IPS DF 4.7 (cell line): ENCODE measurements around the gene ADGRL3.
"Not testable (repeated sequence)": the region's sequence is repeated elsewhere in the genome, so short reads cannot be mapped to it uniquely, and the experiment has no call there.

Experiments used
- DNase-seq: peaks from one replicate; pipeline ENCODE4 v3.0.0-alpha.2; 2013; ENCODE audit warnings: low spot score; ENCODE audit errors: extremely low read depth

ADGRL3 gene

DNA sequence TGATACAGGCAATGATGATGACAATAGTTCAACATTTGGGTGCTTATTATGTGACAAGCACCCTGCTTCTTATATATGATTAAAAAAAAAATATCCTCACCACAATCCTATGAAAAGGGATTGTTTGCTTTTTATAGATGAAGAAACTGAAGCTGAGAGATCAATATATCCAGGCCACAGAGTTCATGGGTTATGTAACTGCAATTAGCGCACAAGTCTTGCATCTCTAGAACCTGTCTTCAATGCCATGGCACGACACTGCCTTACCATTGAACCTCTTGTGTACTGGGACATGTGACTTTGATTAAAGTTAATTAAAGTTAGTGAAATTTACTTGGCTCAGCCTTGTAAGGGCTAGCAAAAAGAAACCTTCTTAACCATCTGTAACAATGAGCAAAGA, 599.7 kb downstream of the ADGRL3 start:
- DNase-seq, result no peak

DNA sequence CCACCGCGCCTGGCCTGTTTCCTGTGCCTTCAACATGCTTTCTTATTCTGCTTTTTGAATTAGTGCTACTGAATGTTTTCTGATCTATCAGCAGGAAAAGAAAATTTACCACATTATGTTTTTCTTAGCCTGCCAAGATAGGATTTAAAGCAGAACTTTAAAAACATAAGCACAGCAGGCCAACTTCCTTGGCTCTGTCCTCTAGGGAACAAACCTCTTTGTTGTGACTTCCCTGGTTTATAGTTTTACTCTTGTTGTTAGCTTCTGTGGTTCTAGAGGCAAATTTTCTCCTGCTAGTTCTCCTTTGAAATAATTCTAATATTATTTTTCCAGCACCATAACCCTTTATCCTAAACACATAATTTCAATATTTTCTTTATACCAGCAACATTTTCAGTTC, 605.1 kb downstream of the ADGRL3 start:
- DNase-seq, result no peak

DNA sequence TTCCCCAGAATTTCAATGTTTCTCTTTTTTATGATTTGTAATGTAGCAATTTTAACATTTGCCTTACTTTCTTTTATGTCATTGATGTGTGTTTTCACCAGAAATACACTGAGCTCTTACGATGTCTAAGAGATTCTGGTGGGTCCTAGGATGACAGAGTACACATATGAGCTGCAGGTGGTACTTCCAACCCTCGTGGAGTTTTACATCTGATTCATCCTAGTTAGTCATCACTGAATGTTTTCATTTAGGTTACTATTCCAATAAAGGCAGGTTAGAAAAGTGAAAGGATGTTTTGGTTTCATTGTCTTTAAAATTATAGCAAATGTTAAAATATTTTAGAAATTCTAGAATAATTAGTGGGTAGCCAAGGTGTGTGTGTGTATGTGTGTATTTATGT, 605.9 kb downstream of the ADGRL3 start:
- no peak for DNase-seq

DNA sequence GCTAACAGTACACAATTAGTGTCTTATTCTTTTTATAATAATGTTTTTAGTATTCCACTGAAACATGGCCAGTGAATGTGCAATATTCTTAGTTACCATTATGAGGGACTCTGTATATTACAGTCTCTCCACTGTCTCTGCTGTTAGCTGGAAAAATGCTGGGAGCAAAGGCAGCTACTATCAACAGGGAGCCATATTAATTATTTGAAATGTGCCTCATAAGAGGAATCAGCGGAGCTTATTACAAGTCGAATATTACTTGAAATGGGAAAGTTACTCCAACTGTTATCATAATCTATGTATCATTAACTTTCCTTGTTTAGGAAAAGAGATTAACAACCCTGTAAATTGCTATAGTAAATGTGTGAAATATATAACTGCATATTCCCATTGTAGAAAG, 612.0 kb downstream of the ADGRL3 start:
- DNase-seq, result no peak

DNA sequence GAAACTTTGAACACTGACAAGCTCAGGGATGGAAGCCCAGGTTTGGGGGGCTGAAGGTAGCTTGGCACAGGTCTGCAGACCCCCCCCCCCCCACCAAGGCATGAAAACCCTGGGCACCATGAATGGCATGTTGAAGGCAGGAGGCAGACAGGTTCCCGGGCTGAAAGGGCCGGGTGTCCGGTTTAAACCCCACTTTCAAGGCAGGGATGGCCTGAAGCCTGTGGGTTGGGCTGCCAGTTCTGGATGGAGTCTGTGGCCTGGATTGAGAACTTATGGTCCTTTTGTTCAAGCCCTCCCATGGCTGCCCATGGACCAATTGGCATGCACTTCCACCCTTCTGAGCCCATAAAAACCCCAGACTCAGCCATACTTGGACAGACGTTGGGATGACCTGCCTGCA, 616.9 kb downstream of the ADGRL3 start:
- DNase-seq, result no peak

DNA sequence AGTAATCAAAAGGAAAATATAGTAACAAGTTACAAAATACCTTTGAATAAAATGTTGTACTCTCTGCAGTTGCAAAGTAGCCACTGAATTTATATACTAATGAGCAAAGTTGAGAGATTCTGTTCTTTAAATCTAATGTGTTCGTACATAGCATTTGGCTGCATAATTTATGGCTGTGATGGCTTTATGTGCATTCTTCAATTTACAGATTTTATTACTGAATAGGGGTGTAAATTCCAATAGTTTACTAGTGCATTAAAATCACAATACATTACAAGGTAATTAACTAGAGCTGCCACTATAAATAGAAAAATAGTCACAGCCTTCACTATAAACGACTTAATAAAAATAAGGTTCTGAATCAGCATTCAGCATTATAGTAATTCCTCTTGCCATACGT, 620.0 kb downstream of the ADGRL3 start:
- DNase-seq, result no peak

DNA sequence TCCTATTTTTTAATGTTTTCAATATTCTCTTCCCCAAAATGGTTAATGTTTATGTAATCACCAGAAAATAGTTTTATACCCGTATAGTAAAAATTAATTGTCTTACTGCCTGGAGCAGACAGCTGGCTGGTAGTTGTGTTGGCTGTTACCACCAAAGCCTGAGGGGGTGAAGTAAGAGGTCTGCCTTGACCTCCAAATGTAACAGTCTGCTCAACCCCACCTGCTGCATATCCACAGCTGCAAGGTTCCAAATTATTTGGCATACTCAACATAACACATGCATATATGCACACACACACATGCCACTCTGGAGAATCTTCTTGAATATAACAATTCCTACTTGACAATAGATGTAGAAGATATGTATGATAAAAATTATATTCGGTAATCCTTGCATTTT, 624.3 kb downstream of the ADGRL3 start:
- DNase-seq, result no peak

DNA sequence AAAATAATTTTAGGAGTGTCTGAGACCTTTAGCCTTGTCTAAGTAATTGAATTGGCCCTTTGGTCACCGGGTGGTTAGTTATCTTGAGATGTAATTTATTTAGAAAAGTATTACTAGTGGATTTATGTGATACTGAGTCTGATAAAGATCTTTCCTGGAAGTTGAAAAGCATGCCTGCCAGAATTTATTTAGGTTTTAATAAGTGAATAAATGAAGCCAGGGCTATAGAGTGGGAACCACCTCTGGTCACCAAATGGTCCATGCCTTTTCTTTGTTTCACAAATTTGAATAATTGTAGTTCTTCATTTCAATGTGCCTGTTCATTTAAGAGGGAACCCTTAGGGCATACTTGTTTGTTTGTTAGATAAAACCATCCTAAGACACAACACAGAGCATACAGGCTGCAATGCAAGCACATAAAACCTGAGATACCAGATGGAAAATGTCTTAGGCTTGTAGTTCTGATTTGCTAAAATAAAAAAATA, 627.8 kb downstream of the ADGRL3 start:
- DNase-seq, result no peak

DNA sequence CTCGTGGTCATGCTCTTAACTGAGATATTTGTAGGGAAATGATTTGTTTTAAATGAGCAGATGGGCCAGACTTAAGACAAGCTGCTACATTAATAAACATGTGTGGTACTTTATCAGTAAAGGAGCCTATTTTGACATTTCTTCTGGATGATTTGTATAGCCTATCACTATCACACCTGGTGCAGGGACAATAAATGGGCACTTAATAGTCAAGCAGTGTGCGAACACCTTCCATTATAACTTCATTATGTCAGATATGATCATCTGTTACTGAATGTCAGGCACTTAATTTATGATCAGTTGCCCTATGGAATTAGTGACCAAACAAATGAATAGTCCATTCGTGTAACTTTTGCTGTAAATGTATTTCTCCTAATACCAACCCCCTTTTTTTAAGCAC, 628.8 kb downstream of the ADGRL3 start:
- DNase-seq, result no peak

DNA sequence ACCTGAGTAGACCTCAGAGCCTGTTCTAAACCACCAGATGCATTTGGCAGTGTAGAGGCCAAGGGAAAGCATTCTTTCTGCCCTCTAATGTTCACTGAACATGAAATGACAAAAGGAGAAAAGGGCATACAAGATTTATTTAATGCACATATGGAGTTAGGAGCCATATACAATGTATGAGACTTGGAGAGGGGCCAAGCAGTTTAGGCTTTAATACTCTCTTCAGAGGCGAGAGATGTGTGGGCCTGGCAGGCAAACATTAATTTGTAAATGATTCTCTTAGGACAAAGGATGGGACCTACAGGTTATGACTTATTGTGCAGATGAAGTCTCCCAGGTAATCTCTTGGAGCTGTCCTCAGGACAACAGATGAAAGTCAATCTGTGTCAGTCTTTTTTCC, 631.9 kb downstream of the ADGRL3 start:
- DNase-seq, result no peak

DNA sequence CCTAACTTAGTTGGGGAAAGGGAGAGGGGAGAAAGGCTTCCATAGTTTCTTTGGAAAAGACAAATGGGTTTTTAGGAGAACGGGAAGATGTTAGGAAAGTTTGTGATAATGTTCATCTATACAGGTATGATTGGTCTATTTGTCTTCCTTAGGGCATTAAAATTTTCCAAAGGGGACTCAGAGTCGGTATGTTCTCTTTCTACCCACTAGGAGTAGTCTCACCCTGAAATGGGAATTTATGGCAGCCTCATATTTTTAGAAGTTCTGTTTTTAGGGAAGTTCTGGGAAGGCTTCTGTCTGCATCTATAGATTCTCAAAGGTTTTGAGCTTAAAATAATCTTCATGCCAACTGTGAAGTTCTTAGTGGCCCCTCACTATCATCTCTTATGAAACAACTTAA, 637.3 kb downstream of the ADGRL3 start:
- no peak for DNase-seq

DNA sequence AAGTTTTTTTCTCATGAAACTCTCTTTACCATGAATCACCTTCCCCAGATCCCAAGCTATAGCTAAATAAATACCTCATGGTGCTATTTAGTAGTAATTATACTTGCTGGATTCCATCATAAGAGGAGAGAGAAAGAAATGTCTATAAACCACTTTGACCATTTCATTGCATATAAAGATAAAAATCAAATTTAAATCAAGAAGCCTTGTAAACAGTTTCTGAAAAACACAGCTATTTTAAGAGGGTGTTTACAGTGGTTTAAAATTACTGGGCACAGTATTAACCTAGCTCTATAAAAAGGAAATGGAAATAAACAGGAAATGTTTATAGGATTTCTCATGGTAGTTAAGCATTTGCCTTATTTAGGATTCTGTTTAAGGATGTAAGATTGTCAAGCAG, 637.9 kb downstream of the ADGRL3 start:
- DNase-seq, result no peak

DNA sequence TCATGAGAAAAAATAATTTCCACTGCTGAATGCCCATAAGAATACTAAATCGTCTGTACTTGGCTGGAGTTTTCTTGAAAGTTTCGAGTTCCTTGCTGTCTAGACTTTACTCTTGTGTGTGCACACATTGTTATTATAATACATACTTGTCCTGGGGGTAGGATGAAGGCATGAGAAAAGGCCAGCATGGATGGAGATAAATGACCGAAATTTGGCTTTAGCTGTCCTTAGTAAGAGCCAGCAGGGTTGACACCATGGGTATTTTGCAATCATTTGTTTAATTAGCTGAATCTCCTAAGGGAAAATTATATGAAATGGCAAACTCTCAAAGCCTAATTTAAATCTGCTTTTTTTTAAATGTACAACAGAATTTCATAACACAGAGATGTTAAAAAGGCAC, 641.6 kb downstream of the ADGRL3 start:
- no peak for DNase-seq

DNA sequence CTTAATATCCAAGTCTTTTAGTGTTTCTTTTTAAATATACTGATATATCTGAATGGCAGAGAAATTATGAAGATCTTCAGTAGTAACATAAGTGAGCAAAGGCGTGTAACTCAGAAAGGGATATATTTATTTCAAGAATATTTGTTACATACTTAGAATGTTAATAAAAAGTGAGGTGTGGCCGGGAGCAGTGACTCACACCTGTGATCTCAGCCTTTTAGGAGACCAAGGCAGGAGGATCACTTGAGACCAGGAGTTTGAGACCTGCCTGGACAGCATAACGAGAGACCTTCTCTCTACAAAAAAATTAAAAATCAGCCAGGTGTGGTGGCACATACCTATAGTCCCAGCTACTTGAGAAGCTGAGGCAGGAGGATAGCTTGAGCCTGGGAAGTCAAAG, 651.0 kb downstream of the ADGRL3 start:
- DNase-seq, result no peak

DNA sequence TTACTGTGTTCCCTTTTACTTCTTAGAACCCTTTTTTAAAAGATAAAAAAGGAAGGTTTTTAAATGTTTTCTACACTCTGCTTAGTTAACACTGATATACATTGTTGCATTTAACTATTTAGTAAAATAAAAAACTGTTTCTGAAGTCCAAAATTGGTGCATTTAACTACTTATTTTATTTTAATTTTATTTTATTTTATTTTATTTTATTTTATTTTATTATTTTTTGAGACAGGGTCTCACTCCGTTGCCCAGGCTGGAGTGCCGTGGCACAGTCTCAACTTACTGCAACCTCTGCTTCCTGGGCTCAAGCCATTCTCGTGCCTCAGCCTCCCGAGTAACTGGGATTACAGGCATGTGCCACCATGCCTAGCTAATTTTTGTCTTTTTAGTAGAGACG, 652.0 kb downstream of the ADGRL3 start:
- not testable (repeated sequence) for DNase-seq

DNA sequence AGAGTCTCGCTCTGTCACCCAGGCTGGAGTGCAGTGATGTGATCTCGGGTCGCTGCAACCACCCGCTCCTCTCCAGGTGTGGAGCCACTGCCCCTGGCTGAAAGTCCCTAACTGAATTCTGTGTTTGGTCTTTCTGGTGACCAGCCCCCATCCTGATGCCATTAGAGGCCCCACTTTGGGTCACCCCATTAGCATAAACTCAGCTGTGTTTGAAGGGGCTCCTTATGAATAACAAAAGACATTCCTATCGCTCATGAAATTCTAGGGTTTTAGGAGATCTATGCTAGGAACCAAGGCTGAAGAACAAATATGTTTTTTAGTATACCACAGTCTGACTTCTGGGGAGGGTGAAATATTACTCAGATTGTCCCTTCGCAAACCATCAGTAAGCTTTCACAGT, 652.9 kb downstream of the ADGRL3 start:
- peak; percentile 22 for DNase-seq

DNA sequence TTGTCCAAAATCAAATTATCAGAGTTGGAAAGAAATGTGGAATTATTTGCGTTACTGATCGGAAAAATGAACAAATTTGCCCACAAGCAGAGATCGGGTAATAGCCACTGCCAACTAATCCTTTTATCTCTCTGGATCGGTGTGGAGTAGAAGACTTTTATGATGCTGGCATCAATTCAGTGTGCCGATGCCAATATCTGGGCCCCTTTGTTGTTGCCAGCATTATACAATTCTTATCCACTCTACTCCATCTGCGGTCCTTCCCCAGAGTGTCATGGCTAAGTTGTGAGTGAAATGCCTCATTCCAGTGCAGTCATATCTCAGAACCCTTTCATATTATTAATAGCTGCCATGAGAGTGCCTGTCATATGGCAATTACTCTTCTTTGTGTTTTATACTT, 660.2 kb downstream of the ADGRL3 start:
- no peak for DNase-seq

DNA sequence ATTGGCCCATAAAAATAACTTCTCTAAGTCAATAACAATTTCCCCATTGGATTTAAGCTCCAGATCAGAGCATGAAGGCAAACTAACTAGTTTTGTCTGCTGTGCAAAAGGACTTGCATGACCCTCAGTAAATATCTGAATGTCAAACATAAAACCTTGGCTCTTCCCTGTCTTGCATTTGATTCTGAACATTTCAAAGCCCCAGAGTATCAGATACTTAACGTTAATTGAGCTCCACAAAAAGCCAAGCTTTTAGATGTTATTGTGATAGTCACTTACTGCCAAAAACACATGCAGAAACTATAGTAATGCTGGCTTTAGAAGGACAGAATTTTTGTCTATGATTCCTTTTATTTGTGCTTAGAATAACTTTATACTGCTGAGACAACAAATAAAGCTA, 664.2 kb downstream of the ADGRL3 start:
- no peak for DNase-seq

DNA sequence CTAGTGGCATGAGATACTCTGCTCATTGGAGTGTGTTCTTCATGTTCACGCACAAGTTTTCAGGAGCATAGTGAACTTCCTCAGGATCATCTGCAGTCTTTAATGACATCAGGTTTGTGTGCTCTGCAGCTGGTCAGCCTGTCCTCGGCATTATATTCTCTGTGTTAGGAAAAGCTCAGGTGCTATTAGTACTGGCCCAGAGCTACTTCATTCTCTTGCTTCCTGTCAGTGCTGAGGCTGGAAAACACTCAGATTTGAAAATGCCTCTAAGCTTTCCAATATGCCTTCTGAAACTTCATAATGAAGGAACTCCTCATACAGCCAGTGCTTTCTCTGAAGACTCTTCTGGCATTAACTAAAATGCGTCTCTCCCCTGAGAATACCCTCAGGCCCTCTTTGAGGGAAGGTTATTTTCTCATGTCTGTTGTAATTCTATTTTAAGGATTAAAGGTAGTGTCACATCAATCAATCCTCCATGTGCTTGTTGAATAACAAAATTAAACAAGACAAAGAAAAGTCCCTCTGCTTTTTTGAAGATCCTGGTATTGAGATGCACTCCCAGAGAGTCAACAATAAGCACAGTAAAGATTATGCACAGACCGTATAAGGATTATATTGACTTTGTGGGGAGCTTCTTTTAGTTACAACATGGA, 666.4 kb downstream of the ADGRL3 start:
- DNase-seq, result no peak

DNA sequence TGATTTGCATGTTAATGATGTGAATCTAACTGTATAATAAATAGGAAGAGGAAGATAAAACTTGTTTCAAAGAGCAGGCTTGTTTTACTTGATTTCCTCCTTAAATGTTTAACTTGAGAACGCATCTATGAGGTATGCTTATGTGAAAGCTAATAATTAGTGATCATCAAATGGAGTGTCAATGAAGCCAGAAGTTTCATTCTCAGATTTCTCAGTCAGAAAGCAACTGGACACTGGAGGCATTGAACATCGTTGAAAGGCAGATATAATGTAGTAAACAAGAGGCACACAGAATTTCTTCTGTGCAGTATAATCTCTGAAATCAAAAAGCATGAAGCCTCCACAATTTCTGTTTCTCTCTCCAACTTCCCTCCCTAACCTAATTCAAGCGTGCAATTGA, 672.9 kb downstream of the ADGRL3 start:
- DNase-seq, result no peak

DNA sequence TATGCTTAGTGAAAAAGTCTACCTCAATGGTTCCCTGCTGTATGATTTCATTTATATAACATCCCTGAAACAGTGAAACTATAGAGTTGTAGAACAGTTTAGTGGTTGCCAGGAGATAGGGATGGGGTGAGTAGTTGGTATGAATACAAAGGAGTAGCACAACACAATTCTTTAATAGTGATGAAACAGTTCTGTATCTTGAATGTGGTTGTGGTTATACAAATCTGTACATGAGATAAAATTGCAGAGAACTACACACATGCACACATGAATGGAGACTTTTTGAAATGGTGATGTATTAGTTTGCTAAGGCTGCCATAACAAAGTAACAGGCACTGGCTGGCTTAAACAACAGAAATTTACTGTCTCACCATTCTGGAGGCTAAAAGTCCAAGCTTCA, 677.1 kb downstream of the ADGRL3 start:
- no peak for DNase-seq

DNA sequence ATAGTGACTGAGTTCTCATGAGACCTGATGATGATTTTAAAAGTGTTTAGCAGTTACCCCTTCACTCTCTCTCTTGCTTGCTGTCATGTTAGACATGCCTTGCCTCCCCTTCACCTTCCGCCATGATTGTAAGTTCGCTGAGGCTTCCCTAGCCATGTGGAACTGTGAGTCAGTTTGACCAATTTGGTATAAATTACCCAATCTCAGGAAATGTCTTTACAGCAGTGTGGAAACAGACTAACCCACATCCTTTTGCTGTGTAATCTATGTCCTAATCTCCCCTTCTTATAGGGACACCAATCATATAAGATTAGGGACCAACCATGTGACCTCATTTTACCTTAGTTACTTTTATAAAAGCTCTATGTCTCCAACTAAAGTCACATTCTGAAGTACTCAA, 677.8 kb downstream of the ADGRL3 start:
- no peak for DNase-seq

DNA sequence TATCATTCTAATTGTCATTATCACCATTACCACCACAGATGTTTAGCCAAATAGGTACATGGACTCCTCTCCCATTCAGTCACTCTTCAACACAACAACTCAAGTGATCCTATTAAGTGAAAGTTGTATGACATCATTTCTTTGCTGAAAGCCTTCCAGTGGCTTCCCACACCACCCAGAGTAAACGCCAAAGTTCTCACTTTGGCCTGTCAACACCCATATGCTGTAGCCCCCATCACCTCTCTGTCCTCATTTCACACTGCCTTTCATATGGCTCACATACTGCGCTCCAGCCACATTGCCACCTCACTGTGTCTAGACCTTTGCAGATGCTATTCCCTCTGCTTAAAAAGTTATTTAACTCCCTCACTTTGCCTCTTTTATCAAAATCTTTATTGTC, 682.3 kb downstream of the ADGRL3 start:
- no peak for DNase-seq

DNA sequence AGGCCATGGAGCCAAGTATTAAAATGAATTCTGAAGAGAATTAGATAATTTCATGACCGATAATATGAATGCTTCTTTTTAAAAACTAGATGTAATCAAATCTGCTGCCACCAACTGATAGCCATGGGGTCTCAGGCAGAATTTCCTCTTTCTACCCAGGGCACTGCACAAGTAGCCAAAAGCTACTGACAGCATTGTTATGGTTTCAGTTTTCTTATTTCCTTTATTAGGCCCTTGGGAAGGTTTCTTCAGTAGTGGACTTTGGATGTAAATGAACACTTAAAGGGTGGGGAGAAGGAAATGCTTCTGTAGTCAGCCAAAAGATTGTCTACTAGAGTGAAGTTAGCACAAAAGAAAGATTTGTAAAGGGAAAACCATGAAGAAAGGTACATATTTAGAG, 686.0 kb downstream of the ADGRL3 start:
- DNase-seq, result no peak
